Stomach (tissue), 4 donors: ENCODE results near the gene LIG1.

Experiments
- CTCF ChIP-seq, 7 experiments: fragments of 450-650 bp in 4 of 7; fragments of 200-600 bp in 3 of 7; sonication (generic) in 3 of 7; IDR thresholded peaks; one replicate each; pipeline ENCODE4 v1.5.1; 2016 to 2019; ENCODE audit warnings: antibody characterized with exemption in 7 of 7, control low read depth in 2 of 7, mild to moderate bottlenecking in 1 of 7
- EP300 ChIP-seq: sonication (generic); formaldehyde crosslinking; IDR thresholded peaks from one replicate; pipeline ENCODE4 v1.6.1; 2017; ENCODE audit warnings: antibody characterized with exemption

- no peak for TF ChIP-seq CTCF (IDR thresholded peaks at IDR 0.05)
- TF ChIP-seq EP300 = no peak
These were observed 11.8 kb downstream of the LIG1 start for GRCh38 chr19:48158210-48158790.
